NCI-H526 (cell line): Measurements from ENCODE around the gene NFKB1.
"Not testable (repeated sequence)": the region's sequence is repeated elsewhere in the genome, so short reads cannot be mapped to it uniquely, and the experiment has no call there.

Experiments
- DNase-seq, 2 experiments: peaks; one replicate each; lab custom pipeline; 2025; lab: John Stamatoyannopoulos, UW

NFKB1 gene

GRCh38 chr4:102599455-102599854, 98.3 kb downstream of the NFKB1 start:
- DNase-seq: no peak

- DNase-seq: no peak
Measured at GRCh38 chr4:102599886-102600285, 98.7 kb downstream of the NFKB1 start.

DNA sequence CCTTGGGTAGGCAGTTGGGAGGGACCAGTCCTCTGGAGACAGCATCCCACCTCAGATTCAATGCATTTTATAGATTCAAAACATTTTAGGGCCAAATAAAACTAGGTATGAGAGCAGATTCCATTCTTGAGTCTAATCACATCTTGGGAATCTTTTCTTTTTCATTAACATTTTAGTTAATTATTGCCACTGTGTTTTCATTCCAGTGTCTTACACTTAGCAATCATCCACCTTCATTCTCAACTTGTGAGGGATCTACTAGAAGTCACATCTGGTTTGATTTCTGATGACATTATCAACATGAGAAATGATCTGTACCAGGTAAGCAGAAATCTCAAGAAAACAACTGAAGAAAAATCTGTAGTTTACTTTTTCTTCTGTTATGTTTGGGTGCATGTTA, 99.5 kb downstream of the NFKB1 start:
- DNase-seq: no peak

DNA sequence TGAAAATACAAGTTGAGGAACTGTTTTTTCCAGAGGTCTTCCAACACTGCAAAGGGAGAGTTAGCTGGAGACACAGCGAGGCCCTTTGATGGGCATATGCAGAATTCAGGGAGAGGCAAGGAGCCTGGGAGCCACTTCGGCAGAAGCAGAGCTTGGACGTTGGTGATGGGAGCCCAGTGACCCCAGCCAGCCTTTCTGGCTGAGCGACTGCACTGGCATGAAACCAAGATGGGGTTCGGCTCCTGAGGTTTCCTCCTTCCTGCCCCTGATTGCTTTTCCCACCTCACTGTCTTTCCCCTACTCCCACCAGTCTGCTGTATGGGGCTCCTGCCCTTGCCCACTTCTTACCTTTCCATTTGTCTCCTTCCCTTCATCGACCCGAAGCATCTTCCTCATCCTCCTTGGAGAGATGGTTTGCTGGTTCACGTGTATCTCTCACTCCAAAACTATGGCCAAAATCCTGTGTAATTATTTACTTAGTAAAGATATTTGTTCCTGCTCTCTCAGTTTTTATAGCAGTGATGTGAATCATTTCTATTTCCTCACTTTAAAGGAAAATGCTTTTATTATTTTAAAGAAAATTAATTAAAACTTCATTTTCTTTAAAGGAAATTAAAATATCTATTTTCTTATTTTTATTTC, 100.5 kb downstream of the NFKB1 start:
- no peak for DNase-seq

- no peak for DNase-seq
Measured at GRCh38 chr4:102604222-102604940, 103.2 kb downstream of the NFKB1 start.

DNA sequence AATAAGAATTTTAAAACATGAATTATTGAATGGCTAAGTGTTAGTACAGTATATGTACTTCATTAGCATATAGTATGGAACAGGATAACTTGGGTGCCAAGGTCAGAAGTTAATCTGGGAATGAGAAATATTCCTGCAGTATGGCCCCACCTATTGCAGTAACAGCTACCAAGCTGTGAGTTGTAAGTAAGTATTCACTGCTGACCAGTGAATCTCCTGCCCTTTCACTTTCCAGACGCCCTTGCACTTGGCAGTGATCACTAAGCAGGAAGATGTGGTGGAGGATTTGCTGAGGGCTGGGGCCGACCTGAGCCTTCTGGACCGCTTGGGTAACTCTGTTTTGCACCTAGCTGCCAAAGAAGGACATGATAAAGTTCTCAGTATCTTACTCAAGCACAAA, 105.1 kb downstream of the NFKB1 start:
- no peak for DNase-seq

DNA sequence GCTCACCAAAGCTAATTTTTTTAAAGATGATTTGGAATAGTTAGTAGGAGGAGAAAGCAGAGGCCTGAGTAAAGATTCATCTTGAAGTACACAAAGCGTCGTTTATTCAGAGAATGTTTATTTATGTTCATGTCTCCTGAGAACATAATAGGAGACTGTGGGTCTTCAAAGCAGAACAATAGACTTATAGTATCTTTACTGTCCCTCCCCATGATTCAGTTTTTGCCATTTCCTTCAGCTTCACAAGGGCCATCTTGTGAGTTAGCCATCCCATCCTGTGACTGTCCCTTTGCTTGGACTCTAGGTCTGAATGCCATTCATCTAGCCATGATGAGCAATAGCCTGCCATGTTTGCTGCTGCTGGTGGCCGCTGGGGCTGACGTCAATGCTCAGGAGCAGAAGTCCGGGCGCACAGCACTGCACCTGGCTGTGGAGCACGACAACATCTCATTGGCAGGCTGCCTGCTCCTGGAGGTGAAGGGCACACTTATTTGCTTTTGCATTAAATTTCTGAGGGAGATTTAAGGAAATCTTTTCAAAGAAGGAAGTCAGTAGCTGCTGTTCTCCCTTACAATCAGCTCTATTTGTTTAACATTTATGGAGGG, 105.8 kb downstream of the NFKB1 start:
- no peak for DNase-seq

GRCh38 chr4:102608190-102608589, 107.0 kb downstream of the NFKB1 start:
- no peak for DNase-seq

DNA sequence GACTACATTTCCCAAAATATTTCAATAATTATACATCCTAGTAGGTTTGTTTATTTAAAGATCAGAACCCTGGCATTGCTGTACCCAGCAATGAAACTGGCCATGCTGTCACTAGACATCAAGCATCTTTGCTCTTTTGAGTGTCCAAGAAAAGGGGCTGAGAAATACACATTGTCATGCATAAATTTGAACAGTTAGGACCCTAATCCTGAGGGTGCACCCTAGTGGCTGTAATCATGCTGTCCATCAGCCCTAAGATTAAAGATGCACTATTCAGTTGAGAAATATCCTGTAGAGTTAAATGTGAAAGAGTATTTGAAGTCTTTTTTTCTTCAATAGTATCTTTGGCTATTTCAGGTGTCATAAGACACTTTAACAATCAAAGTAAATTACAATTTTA, 108.8 kb downstream of the NFKB1 start:
- no peak for DNase-seq

DNA sequence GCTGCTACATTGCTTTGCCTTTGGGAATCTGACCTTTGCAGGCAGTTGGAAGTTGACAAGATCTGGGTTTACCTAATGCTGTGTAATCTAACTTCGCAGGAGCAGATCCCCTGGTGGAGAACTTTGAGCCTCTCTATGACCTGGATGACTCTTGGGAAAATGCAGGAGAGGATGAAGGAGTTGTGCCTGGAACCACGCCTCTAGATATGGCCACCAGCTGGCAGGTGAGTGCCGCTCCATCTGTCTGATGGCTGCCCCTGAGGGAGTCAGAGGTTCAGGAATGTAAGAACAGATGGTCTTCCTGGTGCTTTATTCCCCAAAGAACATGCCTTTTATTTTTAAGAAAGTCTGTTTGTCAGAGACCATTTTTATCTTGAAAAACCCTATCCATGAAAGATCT, 109.3 kb downstream of the NFKB1 start:
- DNase-seq: no peak

- no peak for DNase-seq
Measured at GRCh38 chr4:102612210-102612609, 111.1 kb downstream of the NFKB1 start.

DNA sequence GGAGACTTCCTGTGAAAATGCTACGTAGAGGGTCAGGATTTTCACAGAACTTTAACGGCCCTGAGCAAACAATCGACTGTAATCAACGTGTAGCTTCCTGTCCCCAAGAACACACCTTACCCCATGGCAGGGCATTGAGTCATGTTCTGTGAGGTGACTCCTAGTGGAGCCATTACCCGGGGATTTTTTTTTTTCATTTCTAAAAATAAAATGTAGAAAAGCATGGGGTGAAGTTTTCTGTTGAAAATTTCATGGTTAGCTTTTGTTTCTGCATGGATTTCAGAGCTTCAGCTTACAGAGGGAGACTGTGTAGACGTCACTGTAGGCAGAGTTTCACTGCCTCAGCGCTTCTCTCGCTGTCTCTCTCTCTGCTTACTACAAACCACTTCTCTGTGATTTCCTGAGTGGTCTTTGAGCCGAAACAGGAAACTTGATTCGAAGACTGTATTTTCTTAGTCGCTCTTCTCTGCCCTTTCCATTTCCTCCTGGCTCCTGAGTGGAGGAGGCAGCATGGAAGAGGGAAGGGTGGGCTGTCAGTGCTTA, 111.7 kb downstream of the NFKB1 start:
- no peak for DNase-seq

DNA sequence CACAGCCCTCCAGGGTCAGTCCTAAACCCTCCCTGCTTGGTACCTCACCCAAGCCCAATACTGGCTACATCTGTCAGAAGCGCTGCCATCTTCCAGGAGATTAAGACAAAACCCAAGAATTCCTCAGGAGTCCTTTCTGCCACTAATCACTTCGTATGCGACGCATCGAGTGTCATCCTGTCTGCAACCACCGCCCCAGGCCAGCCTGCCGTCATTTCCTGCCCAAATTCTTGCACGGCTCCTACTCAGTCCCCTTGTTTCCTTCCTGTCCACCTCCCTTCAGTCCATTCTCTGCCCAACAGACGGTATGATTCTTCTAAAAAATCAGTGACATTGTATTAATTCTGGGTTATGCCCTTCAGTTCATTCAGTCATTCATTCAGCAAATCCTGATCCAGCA, 113.6 kb downstream of the NFKB1 start:
- DNase-seq: no peak

DNA sequence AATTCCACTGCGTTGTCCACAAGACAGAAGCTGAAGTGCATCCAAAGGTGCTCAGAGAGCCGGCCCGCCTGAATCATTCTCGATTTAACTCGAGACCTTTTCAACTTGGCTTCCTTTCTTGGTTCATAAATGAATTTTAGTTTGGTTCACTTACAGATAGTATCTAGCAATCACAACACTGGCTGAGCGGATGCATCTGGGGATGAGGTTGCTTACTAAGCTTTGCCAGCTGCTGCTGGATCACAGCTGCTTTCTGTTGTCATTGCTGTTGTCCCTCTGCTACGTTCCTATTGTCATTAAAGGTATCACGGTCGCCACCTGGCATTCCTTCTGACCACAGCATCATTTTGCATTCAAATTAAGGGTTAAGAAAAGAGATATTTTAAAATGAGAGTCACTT, 115.5 kb downstream of the NFKB1 start:
- peak in 1 of 2 experiments; percentile 25 for DNase-seq

- not testable (repeated sequence) for DNase-seq
Measured at GRCh38 chr4:102619021-102619420, 117.9 kb downstream of the NFKB1 start.

DNA sequence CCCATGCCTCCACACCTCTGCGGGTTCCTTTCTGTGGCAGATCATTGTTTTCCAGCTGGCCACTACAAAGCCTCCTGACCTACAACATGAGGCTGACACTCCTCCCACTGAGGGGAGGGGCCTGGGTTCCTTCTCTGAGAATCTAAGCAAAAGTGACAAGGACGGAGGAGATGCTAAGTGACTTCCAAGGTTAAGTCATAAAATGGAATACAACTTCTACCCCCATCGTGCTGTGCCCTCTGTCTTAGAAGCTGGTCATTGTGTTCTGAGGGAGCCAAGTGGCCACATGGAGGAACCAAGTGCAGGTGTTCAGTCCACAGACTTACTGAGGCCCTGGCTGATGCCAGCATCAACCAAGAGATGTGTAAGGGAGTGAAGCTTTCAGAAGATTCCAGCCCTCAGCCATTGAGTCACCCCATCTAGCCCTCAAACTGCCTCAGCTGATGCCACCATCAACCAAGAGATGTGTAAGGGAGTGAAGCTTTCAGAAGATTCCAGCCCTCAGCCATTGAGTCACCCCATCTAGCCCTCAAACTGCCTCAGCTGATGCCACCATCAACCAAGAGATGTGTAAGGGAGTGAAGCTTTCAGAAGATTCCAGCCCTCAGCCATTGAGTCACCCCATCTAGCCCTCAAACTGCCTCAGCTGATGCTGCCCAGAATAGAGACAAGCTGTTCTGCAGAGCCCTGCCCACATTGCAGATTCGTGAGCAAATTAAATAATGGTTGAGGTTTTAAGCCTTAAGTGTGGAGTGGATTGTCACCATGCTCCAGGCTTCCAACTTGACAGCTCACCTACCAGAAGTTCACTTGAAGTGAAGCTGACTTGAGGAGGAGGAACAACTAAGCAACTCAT, 118.8 kb downstream of the NFKB1 start:
- DNase-seq: not testable (repeated sequence)

GRCh38 chr4:102620697-102621497, 119.7 kb downstream of the NFKB1 start:
- DNase-seq: peak; percentile 52 to 67

- peak; percentile 11 to 30 for DNase-seq
Measured at GRCh38 chr4:102623622-102624021, 122.5 kb downstream of the NFKB1 start.

GRCh38 chr4:102624505-102624904, 123.3 kb downstream of the NFKB1 start:
- DNase-seq: no peak

DNA sequence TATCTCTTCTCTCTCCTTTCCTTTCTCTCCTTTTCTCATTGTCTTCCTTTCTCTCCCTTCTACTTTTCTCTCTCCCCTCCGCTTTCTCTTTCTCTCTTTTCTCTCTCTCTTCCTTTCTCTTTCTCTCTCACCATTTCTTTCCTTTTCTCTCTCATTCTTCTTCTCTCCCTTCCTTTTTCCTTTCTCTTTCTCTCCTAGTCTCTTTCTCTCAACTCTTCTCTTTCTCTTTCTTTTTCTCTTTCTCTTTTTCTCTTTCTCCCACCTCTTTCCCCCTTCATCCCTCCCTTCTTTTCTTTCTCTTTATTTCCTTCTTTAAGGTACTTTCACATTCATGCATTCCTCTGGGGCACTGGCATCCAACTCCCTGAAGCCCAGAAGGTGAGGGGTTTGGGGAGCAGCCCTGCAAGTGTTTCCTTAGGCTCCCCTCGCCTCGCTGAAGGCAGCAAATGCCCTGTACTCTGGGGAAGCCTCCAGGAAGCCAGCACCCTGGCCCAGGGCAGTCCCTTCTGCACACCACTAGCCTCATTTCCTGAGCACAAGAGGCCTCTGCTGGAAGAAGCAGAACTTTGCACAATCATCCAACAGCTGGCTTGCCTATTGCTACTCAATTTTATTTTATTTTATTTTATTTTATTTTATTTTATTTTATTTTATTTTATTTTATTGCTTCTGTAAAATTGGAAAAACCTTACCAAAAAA, 124.2 kb downstream of the NFKB1 start:
- DNase-seq: peak in 1 of 2 experiments; percentile 12
